GM19193 (cell line): ENCODE measurements around the gene JAM2.

Experiments
- POLR2A ChIP-seq: IDR thresholded peaks from 4 replicates; pipeline ENCODE4 v1.6.1; 2011; ENCODE audit not compliant: insufficient read depth, insufficient read length; ENCODE audit errors: extremely low read depth

Gene JAM2

GRCh38 chr21:25638660-25639550 lies at the start of gene JAM2:
Gene JAM2 (plus strand): TSS chr21:25639258. CDS start chr21:25639822, 564 bp downstream.
- TF ChIP-seq POLR2A, result no peak

- no peak for TF ChIP-seq POLR2A
These were observed 49.2 kb upstream of the JAM2 start for GRCh38 chr21:25589887-25590286.

GRCh38 chr21:25607151-25608043 lies 31.7 kb upstream of the JAM2 start, which contains the start of gene MRPL39:
Gene MRPL39 (minus strand): TSS chr21:25607481. CDS start chr21:25607475, 6 bp downstream.
- peak; percentile 92 for TF ChIP-seq POLR2A

GRCh38 chr21:25608044-25608737 lies 30.9 kb upstream of the JAM2 start:
- no peak for TF ChIP-seq POLR2A

- no peak for TF ChIP-seq POLR2A
These were observed 24.6 kb upstream of the JAM2 start for GRCh38 chr21:25614441-25614840.

GRCh38 chr21:25615880-25616279 lies 23.2 kb upstream of the JAM2 start:
- no peak for TF ChIP-seq POLR2A

- no peak for TF ChIP-seq POLR2A
These were observed 19.9 kb upstream of the JAM2 start for GRCh38 chr21:25619198-25619597.

- TF ChIP-seq POLR2A, result no peak
These were observed 14.5 kb upstream of the JAM2 start for GRCh38 chr21:25624511-25624910.

- no peak for TF ChIP-seq POLR2A
These were observed 14.0 kb upstream of the JAM2 start for GRCh38 chr21:25625036-25625435.

- no peak for TF ChIP-seq POLR2A
These were observed 12.3 kb upstream of the JAM2 start for GRCh38 chr21:25626757-25627156.

GRCh38 chr21:25632296-25632695 lies 6.8 kb upstream of the JAM2 start:
- TF ChIP-seq POLR2A, result no peak

GRCh38 chr21:25635310-25635709 lies 3.7 kb upstream of the JAM2 start:
- no peak for TF ChIP-seq POLR2A

- TF ChIP-seq POLR2A, result no peak
These were observed 2.3 kb upstream of the JAM2 start for GRCh38 chr21:25636727-25637126.

- no peak for TF ChIP-seq POLR2A
These were observed 1.0 kb upstream of the JAM2 start for GRCh38 chr21:25637851-25638659.
